Upper lobe of right lung (tissue), 1 donor: ENCODE measurements around the gene SYT17. TPM values are rescaled to one million over a fixed set of nuclear protein-coding genes. Genes with fewer than 3 reads are reported as not detected.

Experiments used
- ATAC-seq: fragments of 200-7000 bp; cut with Tn5 transposase; one replicate; pipeline ENCODE4 v1.9.1; 2020; ENCODE audit warnings: mild to moderate bottlenecking, moderate library complexity
- DNase-seq: peaks from one replicate; pipeline ENCODE4 v3.0.0-alpha.2; 2020
- H3K27ac ChIP-seq: fragments of 200-600 bp; one replicate; pipeline ENCODE4 v1.8.0; 2022
- H3K27me3 ChIP-seq: fragments of 200-600 bp; one replicate; pipeline ENCODE4 v1.8.0; 2022; ENCODE audit warnings: mild to moderate bottlenecking
- H3K36me3 ChIP-seq: fragments of 200-600 bp; one replicate; pipeline ENCODE4 v1.8.0; 2022
- H3K4me1 ChIP-seq: fragments of 200-600 bp; one replicate; pipeline ENCODE4 v1.8.0; 2022
- H3K4me3 ChIP-seq: fragments of 200-600 bp; one replicate; pipeline ENCODE4 v1.8.0; 2022; ENCODE audit warnings: mild to moderate bottlenecking
- H3K9me3 ChIP-seq: fragments of 200-600 bp; one replicate; pipeline ENCODE4 v1.8.0; 2022
- CTCF ChIP-seq: fragments of 200-600 bp; IDR thresholded peaks from one replicate; pipeline ENCODE4 v1.8.0; 2022; ENCODE audit warnings: antibody characterized with exemption
- intact Hi-C: fragments of 100-400 bp; cut with DNase I; formaldehyde crosslinking; loops from one replicate; pipeline ENCODE4 v1.11.0; 2022
- total RNA-seq: library from RNA; stranded (reverse); fragmentation: NEBNext Ultra II Directional; extraction: Animal tissue kit (Norgen Biotek cat#: 25700); gene quantifications from one replicate; pipeline ENCODE4 v1.2.1, GENCODE V29; 2021
- donor health status: DM: no; HTN: yes; CAD: no; lungs with severe emphysema.

SYT17 gene
- total RNA-seq, 1 donor from 2014 or later, result 13.7 TPM

GRCh38 chr16:19212059-19212458 is 44.0 kb downstream of the SYT17 start:
- TF ChIP-seq CTCF, result no peak
- Histone ChIP-seq H3K4me1 (no peaks in the 10 kb centered on the region), H3K4me3 (no peak overlapping the region), H3K36me3 (no peaks in the 10 kb centered on the region), H3K27me3 (no peaks in the 10 kb centered on the region), H3K27ac (no peak overlapping the region), H3K9me3 (peaks cover 4% of the 10 kb centered on the region)
- intact Hi-C loops, result no loop called here
- DNase-seq (no peak), ATAC-seq (no peak)

GRCh38 chr16:19213885-19214284 is 45.8 kb downstream of the SYT17 start:
- no peaks in the 10 kb centered on the region for H3K36me3 ChIP-seq
- H3K27me3 ChIP-seq, result no peaks in the 10 kb centered on the region
- no peak overlapping the region for H3K27ac ChIP-seq
- peaks cover 4% of the 10 kb centered on the region for H3K9me3 ChIP-seq
- no peak for TF ChIP-seq CTCF
- no peak for DNase-seq
- ATAC-seq, result no peak
- H3K4me3 ChIP-seq, result no peak overlapping the region
- H3K4me1 ChIP-seq, result no peaks in the 10 kb centered on the region
- intact Hi-C loops, result no loop called here

GRCh38 chr16:19215705-19216104 is 47.7 kb downstream of the SYT17 start:
- intact Hi-C loops, result no loop called here
- H3K36me3 ChIP-seq, result no peaks in the 10 kb centered on the region
- ATAC-seq (no peak), DNase-seq (no peak)
- H3K27ac ChIP-seq, result no peak overlapping the region
- no peaks in the 10 kb centered on the region for H3K4me1 ChIP-seq
- H3K9me3 ChIP-seq, result peaks cover 4% of the 10 kb centered on the region
- H3K27me3 ChIP-seq, result no peaks in the 10 kb centered on the region
- TF ChIP-seq CTCF, result no peak
- H3K4me3 ChIP-seq, result no peak overlapping the region

- intact Hi-C loops, result no loop called here
- ATAC-seq (no peak), DNase-seq (no peak)
- Histone ChIP-seq H3K27ac (no peak overlapping the region), H3K4me3 (no peak overlapping the region), H3K27me3 (no peaks in the 10 kb centered on the region), H3K4me1 (no peaks in the 10 kb centered on the region), H3K9me3 (no peaks in the 10 kb centered on the region), H3K36me3 (no peaks in the 10 kb centered on the region)
- TF ChIP-seq CTCF, result no peak
These were observed 50.5 kb downstream of the SYT17 start for GRCh38 chr16:19218581-19218980.

GRCh38 chr16:19219836-19220235 is 51.8 kb downstream of the SYT17 start:
- intact Hi-C loops, result no loop called here
- no peak for TF ChIP-seq CTCF
- Histone ChIP-seq H3K27me3 (no peaks in the 10 kb centered on the region), H3K27ac (no peak overlapping the region), H3K9me3 (no peaks in the 10 kb centered on the region), H3K4me3 (no peak overlapping the region), H3K36me3 (no peaks in the 10 kb centered on the region), H3K4me1 (no peaks in the 10 kb centered on the region)
- no peak for ATAC-seq
- DNase-seq, result no peak
